SK-N-SH treated with all-trans-retinoic acid at 6 μM for 48 hours (cell line): ENCODE results near the gene STARD10.

Experiments
- ATAC-seq: fragments of 200-7000 bp; cut with Tn5 transposase; 3 replicates; pipeline ENCODE4 v1.9.1; 2020; ENCODE audit warnings: mild to moderate bottlenecking, moderate library complexity
- BACH2 ChIP-seq: fragments of 250-450 bp; sonication (Bioruptor Pico); IDR thresholded peaks from 2 replicates; pipeline ENCODE4 v1.9.0; 2021; ENCODE audit warnings: mild to moderate bottlenecking, borderline replicate concordance
- CSDC2 ChIP-seq: fragments of 250-450 bp; sonication (Bioruptor Pico); IDR thresholded peaks from 2 replicates; pipeline ENCODE4 v1.5.0; 2020; ENCODE audit warnings: mild to moderate bottlenecking, moderate library complexity
- CSRNP3 ChIP-seq: fragments of 250-450 bp; sonication (Bioruptor Pico); IDR thresholded peaks from 2 replicates; pipeline ENCODE4 v1.5.1; 2021; ENCODE audit warnings: mild to moderate bottlenecking, moderate library complexity
- ESRRG ChIP-seq: fragments of 250-450 bp; sonication (Bioruptor Pico); IDR thresholded peaks from 2 replicates; pipeline ENCODE4 v1.6.1; 2021; ENCODE audit warnings: mild to moderate bottlenecking
- ISL1 ChIP-seq: fragments of 250-450 bp; sonication (Bioruptor Pico); IDR thresholded peaks from 2 replicates; pipeline ENCODE4 v2.1.2; 2022; ENCODE audit warnings: mild to moderate bottlenecking, moderate library complexity
- POU6F1 ChIP-seq: fragments of 250-450 bp; sonication (Bioruptor Pico); IDR thresholded peaks from 2 replicates; pipeline ENCODE4 v1.8.0; 2021; ENCODE audit warnings: low read depth, mild to moderate bottlenecking, moderate library complexity, borderline replicate concordance
- PPARA ChIP-seq: fragments of 250-450 bp; sonication (Bioruptor Pico); IDR thresholded peaks from 2 replicates; pipeline ENCODE4 v1.5.0; 2020; ENCODE audit warnings: mild to moderate bottlenecking, borderline replicate concordance
- RARB ChIP-seq: fragments of 250-450 bp; sonication (Bioruptor Pico); IDR thresholded peaks from 2 replicates; pipeline ENCODE4 v1.8.0; 2021; ENCODE audit warnings: mild to moderate bottlenecking, moderate library complexity
- SNAI2 ChIP-seq: fragments of 250-450 bp; sonication (Bioruptor Pico); IDR thresholded peaks from 2 replicates; pipeline ENCODE4 v1.5.0; 2020; ENCODE audit warnings: mild to moderate bottlenecking, moderate library complexity
- TCF4 ChIP-seq: fragments of 250-450 bp; sonication (Bioruptor Pico); IDR thresholded peaks from 2 replicates; pipeline ENCODE4 v1.8.0; 2021; ENCODE audit warnings: mild to moderate bottlenecking, moderate library complexity, borderline replicate concordance
- TSHZ2 ChIP-seq: fragments of 250-450 bp; sonication (Bioruptor Pico); IDR thresholded peaks from 2 replicates; pipeline ENCODE4 v1.5.0; 2020; ENCODE audit warnings: mild to moderate bottlenecking, moderate library complexity
- ZC3H10 ChIP-seq: fragments of 250-450 bp; sonication (Bioruptor Pico); IDR thresholded peaks from 2 replicates; pipeline ENCODE4 v1.5.1; 2021; ENCODE audit warnings: mild to moderate bottlenecking, moderate library complexity
- ZFP30 ChIP-seq: fragments of 450-650 bp; formaldehyde crosslinking; IDR thresholded peaks from 2 replicates; pipeline ENCODE4 v1.5.0; 2022; ENCODE audit warnings: mild to moderate bottlenecking, moderate library complexity
- ZNF565 ChIP-seq: fragments of 450-650 bp; formaldehyde crosslinking; conservative IDR thresholded peaks from 2 replicates; pipeline ENCODE4 v1.5.0; 2020; ENCODE audit warnings: low read depth, mild to moderate bottlenecking, moderate library complexity
- ZNF70 ChIP-seq: fragments of 450-650 bp; formaldehyde crosslinking; IDR thresholded peaks from 2 replicates; pipeline ENCODE4 v1.5.0; 2020; ENCODE audit warnings: mild to moderate bottlenecking, moderate library complexity
- ZNF8 ChIP-seq: fragments of 450-650 bp; formaldehyde crosslinking; IDR thresholded peaks from 2 replicates; pipeline ENCODE4 v1.5.0; 2020; ENCODE audit warnings: mild to moderate bottlenecking, moderate library complexity

The STARD10 gene

GRCh38 chr11:72783144-72783905, 10.5 kb downstream of the STARD10 start (continued):
- TF ChIP-seq TSHZ2 (CRISPR knock-in tag), result no peak
- TF ChIP-seq CSRNP3 (CRISPR knock-in tag), result no peak
- no peak for TF ChIP-seq PPARA (CRISPR knock-in tag)
- no peak for TF ChIP-seq CSDC2
- TF ChIP-seq TCF4 (CRISPR knock-in tag), result no peak

- peak; percentile 36 for ATAC-seq
- TF ChIP-seq POU6F1 (no peak), ZFP30 (CRISPR knock-in tag) (no peak), TSHZ2 (CRISPR knock-in tag) (no peak), SNAI2 (CRISPR knock-in tag) (no peak), RARB (CRISPR knock-in tag) (no peak), ZNF8 (no peak), CSRNP3 (CRISPR knock-in tag) (no peak), TCF4 (CRISPR knock-in tag) (no peak), ESRRG (CRISPR knock-in tag) (no peak), ZC3H10 (CRISPR knock-in tag) (no peak), PPARA (CRISPR knock-in tag) (no peak), ZNF70 (CRISPR knock-in tag) (no peak), ZNF565 (no peak), ISL1 (CRISPR knock-in tag) (no peak)
- TF ChIP-seq, all 23 proteins: peak for 0
Observed at GRCh38 chr11:72782081-72782920, 11.5 kb downstream of the STARD10 start.

DNA sequence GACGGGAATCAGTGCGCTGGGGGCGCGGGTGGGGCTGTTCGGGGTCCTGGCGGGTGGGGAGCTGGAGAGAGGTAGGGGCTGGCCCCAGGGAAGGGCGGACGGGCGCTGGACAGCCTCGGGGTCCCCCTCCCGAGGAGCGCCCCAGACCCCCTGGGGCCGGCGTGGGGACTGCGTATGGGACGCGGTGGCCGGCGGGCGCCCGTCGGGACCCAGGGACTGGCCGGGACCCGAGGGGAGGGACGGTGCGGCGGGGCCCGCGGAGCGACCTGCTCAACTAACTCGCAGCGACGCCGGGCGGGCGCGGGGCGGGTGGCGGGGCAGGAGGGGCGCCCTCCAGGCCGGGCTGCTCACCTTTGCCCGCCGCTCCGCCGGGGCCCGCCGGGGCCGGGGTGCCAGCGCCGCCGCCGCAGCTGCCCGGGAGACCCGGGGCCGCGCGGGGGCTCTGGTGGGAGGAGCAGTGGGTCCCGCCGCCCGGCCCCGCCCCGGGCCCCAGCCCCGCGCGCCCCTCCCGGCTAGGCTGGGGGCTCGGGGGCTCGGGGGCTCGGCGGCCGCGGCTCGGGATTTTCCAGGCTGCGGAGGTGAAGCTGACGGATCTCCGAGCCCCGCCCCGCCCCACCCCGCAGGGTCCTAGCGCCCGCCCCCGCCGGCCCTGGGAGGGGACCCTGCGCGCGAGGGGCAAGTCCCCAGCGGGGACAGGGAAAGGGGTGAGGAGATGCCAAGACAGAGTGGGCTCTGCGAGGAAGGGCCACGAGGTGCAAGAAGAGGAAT, 12.3 kb downstream of the STARD10 start:
- ATAC-seq, result peak; percentile 59
- TF ChIP-seq BACH2 (CRISPR knock-in tag) (no peak), TCF4 (CRISPR knock-in tag) (no peak)
